ENCODE measurements around the gene PARL. TPM values are rescaled to one million over a fixed set of nuclear protein-coding genes. Genes with fewer than 3 reads are reported as not detected.

The PARL gene
- total and polyA plus RNA-seq, 9 of the 15 experiments (the other 6 are each of a cell fraction or from before 2014, with no cell fraction given): 39.5 to 82.4 (median 57.4) TPM

GRCh38 chr3:183885766-183886165, 1.1 kb upstream of the PARL start (continued):
- TF ChIP-seq ZBTB40 (IDR thresholded peaks at IDR 0.05) (no peak), ZBTB40 (CRISPR knock-in tag; IDR thresholded peaks at IDR 0.05) (no peak), CEBPB (tag; IDR thresholded peaks at IDR 0.05) (no peak), REST (IDR thresholded peaks at IDR 0.05; ENCODE audit: borderline replicate concordance) (no peak), REST (CRISPR knock-in tag; IDR thresholded peaks at IDR 0.05; ENCODE audit: low read depth) (no peak), KDM5B (IDR thresholded peaks at IDR 0.05; ENCODE audit: insufficient replicate concordance, low read depth, low read length) (no peak)
